ENCODE data around the gene JOSD2. TPM values are rescaled to one million over a fixed set of nuclear protein-coding genes. Genes with fewer than 3 reads are reported as not detected.

Gene JOSD2
- total and polyA plus RNA-seq, 2 donors (not counting 3 experiments of a cell fraction or from before 2014, with no cell fraction given) = 37.4 to 62.8 TPM

GRCh38 chr19:50466706-50467039 is 44.3 kb downstream of the JOSD2 start:
- no TSS peak for BruUV-seq (replicated peaks)
- TF ChIP-seq GATA2 (IDR thresholded peaks at IDR 0.05; ENCODE audit: insufficient read depth, insufficient read length, low read depth, low read length) = no peak
- no peak for TF ChIP-seq FOS (IDR thresholded peaks at IDR 0.05; ENCODE audit: borderline replicate concordance, insufficient read depth, low read length)
- TF ChIP-seq CTCF (IDR thresholded peaks at IDR 0.05; ENCODE audit: extremely low read depth in 1 of 2, insufficient read depth in 1 of 2, low read depth in 1 of 2, low read length in 2 of 2) = no peak
- TF ChIP-seq MYC (IDR thresholded peaks at IDR 0.05; ENCODE audit: low read depth, low read length) = no peak
- TF ChIP-seq POLR2A (IDR thresholded peaks at IDR 0.05; ENCODE audit: low read depth, low read length) = no peak
- no peak for TF ChIP-seq MAX (IDR thresholded peaks at IDR 0.05; ENCODE audit: insufficient read depth, insufficient read length)
- TF ChIP-seq EZH2 (IDR thresholded peaks at IDR 0.05; ENCODE audit: borderline replicate concordance, low read depth, low read length, severe bottlenecking) = no peak
- no peak for TF ChIP-seq JUN (IDR thresholded peaks at IDR 0.05; ENCODE audit: borderline replicate concordance, insufficient read depth, insufficient read length, low read depth)
- no peak for TF ChIP-seq POLR2AphosphoS5 (IDR thresholded peaks at IDR 0.05; ENCODE audit: insufficient read depth, low read depth, low read length)
- no peaks in the 10 kb centered on the region for H4K20me1 ChIP-seq (replicated peaks; ENCODE audit: control insufficient read depth, extremely low read depth, insufficient read depth, low read length)
- no peaks in the 10 kb centered on the region for H3K9me3 ChIP-seq (replicated peaks; ENCODE audit: control insufficient read depth, insufficient read depth, low read length)
- no peaks in the 10 kb centered on the region for H3K79me2 ChIP-seq (ENCODE audit: control insufficient read depth, insufficient read depth, low read length)
- CTCF ChIA-PET = interaction anchor here (2.8 to 7.4 kb wide), 2 partner anchors 98 to 109 kb away, joined by 17 to 144 read pairs; no protein-coding TSS in a partner anchor
- H3K4me1 ChIP-seq (ENCODE audit: control insufficient read depth, extremely low read depth, insufficient read depth, low read length) = no peaks in the 10 kb centered on the region
- no peak overlapping the region for H2AFZ ChIP-seq (ENCODE audit: low read depth, low read length)
- no peaks in the 10 kb centered on the region for H3K9me1 ChIP-seq (replicated peaks; ENCODE audit: control insufficient read depth, extremely low read depth, insufficient read depth, low read length)
- POLR2A ChIA-PET = no interaction called here
- no peak overlapping the region for H3K4me2 ChIP-seq (ENCODE audit: insufficient read depth, low read length)
- H3K27me3 ChIP-seq (ENCODE audit: control insufficient read depth in 2 of 2, insufficient read depth in 2 of 2, low read length in 2 of 2) = no peaks in the 10 kb centered on the region
- DNase-seq (ENCODE audit: low read depth, low spot score) (no peak), FAIRE-seq (no peak)
- intact Hi-C loops (cut with micrococcal nuclease) (no loop called here), dilution Hi-C loops (cut with MboI; ENCODE audit: extremely low pct_ligation_motif_present, low sequenced_read_pairs) (no loop called here)
- H3K9ac ChIP-seq (replicated peaks; ENCODE audit: extremely low read depth, insufficient read depth, low read length) = no peak overlapping the region
- H3K4me3 ChIP-seq (replicated peaks in 1 of 3; ENCODE audit: insufficient read depth in 1 of 3, low read depth in 1 of 3, low read length in 3 of 3) = no peak overlapping the region
- H3K27ac ChIP-seq (ENCODE audit: insufficient read depth, low read depth, low read length) = no peak overlapping the region
- H3K36me3 ChIP-seq (ENCODE audit: control insufficient read depth in 2 of 2, extremely low read depth in 1 of 2, insufficient read depth in 2 of 2, low read length in 2 of 2) = no peaks in the 10 kb centered on the region

All from endothelial cell of umbilical vein (primary cell).